ENCODE results near the gene CDH22. TPM values are rescaled to one million over a fixed set of nuclear protein-coding genes. Genes with fewer than 3 reads are reported as not detected.

The CDH22 gene
- total RNA-seq, 1 donor from 2014 or later = 1.3 TPM

DNA sequence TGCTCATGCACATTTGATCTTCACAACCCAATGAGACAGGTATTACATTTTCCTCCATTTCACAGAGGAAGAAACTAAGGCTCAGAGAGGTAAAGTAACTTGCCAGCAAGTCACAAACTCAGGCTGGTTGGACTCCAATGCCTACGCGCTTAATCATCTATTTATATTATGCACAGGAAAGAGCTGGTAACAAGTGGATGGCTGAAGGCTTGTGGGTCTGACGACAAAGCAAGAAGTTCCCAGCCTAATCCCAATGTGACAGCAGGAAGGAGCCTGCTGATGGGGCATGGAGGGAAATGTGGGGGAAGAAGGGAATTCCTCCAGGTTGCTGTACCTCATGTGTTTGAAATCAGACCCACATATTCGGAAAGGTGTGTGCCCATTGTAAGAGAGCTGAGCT, 3.9 kb downstream of the CDH22 start:
- no peak overlapping the region for H3K4me3 Mint-ChIP-seq
- TF ChIP-seq, protein P1, sequence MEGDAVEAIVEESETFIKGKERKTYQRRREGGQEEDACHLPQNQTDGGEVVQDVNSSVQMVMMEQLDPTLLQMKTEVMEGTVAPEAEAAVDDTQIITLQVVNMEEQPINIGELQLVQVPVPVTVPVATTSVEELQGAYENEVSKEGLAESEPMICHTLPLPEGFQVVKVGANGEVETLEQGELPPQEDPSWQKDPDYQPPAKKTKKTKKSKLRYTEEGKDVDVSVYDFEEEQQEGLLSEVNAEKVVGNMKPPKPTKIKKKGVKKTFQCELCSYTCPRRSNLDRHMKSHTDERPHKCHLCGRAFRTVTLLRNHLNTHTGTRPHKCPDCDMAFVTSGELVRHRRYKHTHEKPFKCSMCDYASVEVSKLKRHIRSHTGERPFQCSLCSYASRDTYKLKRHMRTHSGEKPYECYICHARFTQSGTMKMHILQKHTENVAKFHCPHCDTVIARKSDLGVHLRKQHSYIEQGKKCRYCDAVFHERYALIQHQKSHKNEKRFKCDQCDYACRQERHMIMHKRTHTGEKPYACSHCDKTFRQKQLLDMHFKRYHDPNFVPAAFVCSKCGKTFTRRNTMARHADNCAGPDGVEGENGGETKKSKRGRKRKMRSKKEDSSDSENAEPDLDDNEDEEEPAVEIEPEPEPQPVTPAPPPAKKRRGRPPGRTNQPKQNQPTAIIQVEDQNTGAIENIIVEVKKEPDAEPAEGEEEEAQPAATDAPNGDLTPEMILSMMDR (conservative IDR thresholded peaks at IDR 0.05) = no peak
- H3K9me3 Mint-ChIP-seq = no peaks in the 10 kb centered on the region
- no peaks in the 10 kb centered on the region for H3K36me3 Mint-ChIP-seq
- no peaks in the 10 kb centered on the region for H3K4me1 Mint-ChIP-seq (ENCODE audit: unreplicated experiment)
- H3K27ac Mint-ChIP-seq = no peak overlapping the region
- no peak for DNase-seq (ENCODE audit: extremely low spot score, unreplicated experiment)
- peaks cover 86% of the 10 kb centered on the region for H3K27me3 Mint-ChIP-seq

DNA sequence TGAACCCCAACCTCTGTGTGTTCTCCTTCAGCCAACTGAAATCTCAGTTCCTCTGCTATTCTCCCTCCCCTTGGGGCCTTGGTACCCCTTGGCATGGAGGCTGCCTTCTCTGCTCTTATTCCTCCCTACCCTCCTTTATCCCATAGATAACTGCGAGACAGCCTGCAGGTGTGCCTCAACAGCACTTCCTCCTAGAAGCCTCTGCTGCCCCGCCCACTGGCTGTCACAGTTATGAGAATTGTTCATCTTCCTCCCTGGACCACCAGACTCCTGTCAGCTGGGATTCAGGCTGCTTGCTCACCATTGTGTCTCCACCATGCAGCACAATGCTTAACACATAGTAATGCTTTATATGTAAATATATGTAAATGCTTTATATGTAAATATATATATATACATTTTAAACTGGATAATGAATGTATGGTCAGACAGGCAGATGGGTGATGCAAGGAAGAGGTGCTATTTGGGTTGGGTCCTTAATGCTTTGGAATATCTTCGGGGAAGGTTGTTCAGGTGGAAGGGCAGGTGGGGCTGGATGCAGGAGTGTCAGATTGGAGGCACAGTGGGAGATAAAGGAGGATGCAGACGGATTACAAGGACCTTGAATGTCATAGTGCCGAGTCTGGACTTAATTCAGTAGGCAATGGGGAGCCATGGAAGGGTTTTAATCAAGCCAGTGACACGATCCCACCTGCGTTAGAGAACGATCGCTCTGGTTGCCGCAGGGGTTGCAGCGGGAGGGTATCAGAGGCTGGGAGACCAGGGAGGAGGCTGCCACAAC, 4.9 kb downstream of the CDH22 start:
- no peak for DNase-seq (ENCODE audit: extremely low spot score, unreplicated experiment)
- Mint-ChIP-seq H3K27me3 (peaks cover 86% of the 10 kb centered on the region), H3K9me3 (no peaks in the 10 kb centered on the region), H3K4me1 (ENCODE audit: unreplicated experiment) (no peaks in the 10 kb centered on the region), H3K4me3 (no peak overlapping the region), H3K36me3 (no peaks in the 10 kb centered on the region), H3K27ac (no peak overlapping the region)
- TF ChIP-seq, protein P1 (conservative IDR thresholded peaks at IDR 0.05) = no peak

DNA sequence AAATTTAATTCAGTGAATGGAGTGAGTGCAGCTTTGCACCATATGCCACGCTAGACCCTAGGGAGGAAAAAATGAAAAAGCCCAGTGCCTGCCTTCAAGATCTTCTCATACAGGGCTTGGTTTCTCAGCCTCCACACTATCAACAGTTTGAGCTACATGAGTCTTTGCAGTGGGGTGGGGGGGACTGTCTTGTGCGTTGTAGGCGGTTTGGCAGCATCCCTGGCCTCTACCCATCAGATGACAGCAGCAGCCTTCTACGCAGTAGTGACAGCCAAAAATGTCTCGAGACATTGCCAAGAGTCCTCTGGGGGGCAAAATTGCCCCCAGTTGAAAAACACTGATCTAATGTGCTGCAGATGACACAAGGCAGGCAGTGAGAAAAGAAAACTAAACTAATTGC, 6.2 kb downstream of the CDH22 start:
- TF ChIP-seq, protein P1 (conservative IDR thresholded peaks at IDR 0.05) = no peak
- H3K9me3 Mint-ChIP-seq = no peaks in the 10 kb centered on the region
- no peak overlapping the region for H3K27ac Mint-ChIP-seq
- H3K4me1 Mint-ChIP-seq (ENCODE audit: unreplicated experiment) = no peaks in the 10 kb centered on the region
- H3K4me3 Mint-ChIP-seq = no peak overlapping the region
- H3K36me3 Mint-ChIP-seq = no peaks in the 10 kb centered on the region
- H3K27me3 Mint-ChIP-seq = peaks cover 94% of the 10 kb centered on the region
- no peak for DNase-seq (ENCODE audit: extremely low spot score, unreplicated experiment)

DNA sequence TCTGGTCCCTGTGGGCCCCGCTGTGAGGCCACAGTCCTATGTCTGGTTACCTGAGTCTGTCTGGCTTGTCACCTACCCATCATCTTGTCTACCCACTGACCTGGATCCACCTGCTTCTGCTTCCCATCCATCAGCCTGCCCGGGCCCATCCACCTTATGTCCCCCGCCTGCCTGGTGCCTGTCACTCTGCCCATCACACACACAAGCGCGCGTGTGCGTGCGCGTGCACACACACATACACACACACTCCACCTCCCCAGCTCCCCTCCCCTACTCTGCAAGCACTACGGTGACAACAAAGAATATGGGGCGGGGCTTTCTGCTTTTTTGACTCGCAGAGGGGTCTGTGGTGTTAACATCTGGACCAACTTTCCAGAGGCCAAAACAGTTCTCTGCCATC, 8.0 kb downstream of the CDH22 start:
- no peaks in the 10 kb centered on the region for H3K36me3 Mint-ChIP-seq
- no peak overlapping the region for H3K4me3 Mint-ChIP-seq
- peaks cover 94% of the 10 kb centered on the region for H3K27me3 Mint-ChIP-seq
- no peaks in the 10 kb centered on the region for H3K9me3 Mint-ChIP-seq
- H3K4me1 Mint-ChIP-seq (ENCODE audit: unreplicated experiment) = no peaks in the 10 kb centered on the region
- DNase-seq (ENCODE audit: extremely low spot score, unreplicated experiment) = no peak
- no peak overlapping the region for H3K27ac Mint-ChIP-seq
- TF ChIP-seq, protein P1 (conservative IDR thresholded peaks at IDR 0.05) = no peak

DNA sequence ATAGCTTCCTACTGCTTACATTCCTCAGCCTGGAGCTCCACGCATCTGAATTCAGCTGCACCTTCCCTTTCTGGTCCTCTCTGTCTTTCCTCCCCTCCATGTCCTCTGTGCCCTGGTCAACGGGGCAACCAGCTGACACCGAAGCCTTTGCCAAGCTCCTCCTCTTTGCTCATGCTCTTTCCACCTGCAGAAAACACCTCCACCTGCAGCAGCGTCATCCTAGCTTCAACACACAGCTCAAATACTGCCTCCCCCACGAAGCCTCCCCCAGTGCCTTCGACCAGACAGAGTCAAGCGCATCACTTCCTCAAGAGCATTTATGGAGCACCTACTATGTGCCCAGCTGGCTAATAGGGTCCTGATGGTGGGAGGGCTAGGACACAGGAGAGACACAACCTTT, 9.2 kb downstream of the CDH22 start:
- Mint-ChIP-seq H3K36me3 (no peaks in the 10 kb centered on the region), H3K27ac (no peak overlapping the region), H3K27me3 (peaks cover 94% of the 10 kb centered on the region), H3K4me1 (ENCODE audit: unreplicated experiment) (no peaks in the 10 kb centered on the region), H3K4me3 (no peak overlapping the region), H3K9me3 (no peaks in the 10 kb centered on the region)
- TF ChIP-seq, protein P1 (conservative IDR thresholded peaks at IDR 0.05) = no peak
- DNase-seq (ENCODE audit: extremely low spot score, unreplicated experiment) = no peak

Measured in type B pancreatic cell (in vitro differentiated cells).